ENCODE measurements around the gene KBTBD13.

DNA sequence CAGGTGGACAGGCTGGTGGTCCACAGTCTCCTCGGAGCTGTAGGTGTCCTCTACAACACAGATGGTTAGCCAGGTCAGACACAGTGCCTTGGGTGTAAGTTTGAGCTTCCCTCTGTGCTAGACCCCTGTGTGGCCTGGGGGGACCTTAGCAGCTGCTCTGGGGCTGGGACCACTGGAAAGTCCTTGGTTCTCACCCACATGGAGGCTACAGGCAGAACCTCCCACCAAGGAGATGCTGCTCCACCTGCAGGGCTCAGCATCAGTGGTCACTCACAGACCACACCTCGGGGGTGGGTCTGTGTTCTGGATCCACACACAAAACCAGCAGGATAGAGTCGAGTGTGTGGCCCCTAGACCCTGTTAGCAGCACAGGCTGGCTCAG lies 17.2 kb upstream of the KBTBD13 start:
- TF ChIP-seq CTCF (IDR thresholded peaks at IDR 0.05): no peak
- TF ChIP-seq POLR2A (IDR thresholded peaks at IDR 0.05): no peak
